Loucy (cell line): ENCODE results near the gene SLC30A3.

Source experiments
- EZH2phosphoT487 ChIP-seq: fragments of 200-600 bp; IDR thresholded peaks from 2 replicates; pipeline ENCODE4 v1.6.1; 2018; ENCODE audit warnings: antibody characterized with exemption, mild to moderate bottlenecking, moderate library complexity, borderline replicate concordance
- TF ChIP-seq, protein P1 (sequence below): fragments of 200-600 bp; sonication (generic); conservative IDR thresholded peaks from 2 replicates; pipeline ENCODE4 v1.5.1; 2014; ENCODE audit warnings: mild to moderate bottlenecking, antibody characterized with exemption, low read length

GRCh38 chr2:27265536-27265870 lies 2.7 kb upstream of the SLC30A3 start:
- TF ChIP-seq, protein P1, sequence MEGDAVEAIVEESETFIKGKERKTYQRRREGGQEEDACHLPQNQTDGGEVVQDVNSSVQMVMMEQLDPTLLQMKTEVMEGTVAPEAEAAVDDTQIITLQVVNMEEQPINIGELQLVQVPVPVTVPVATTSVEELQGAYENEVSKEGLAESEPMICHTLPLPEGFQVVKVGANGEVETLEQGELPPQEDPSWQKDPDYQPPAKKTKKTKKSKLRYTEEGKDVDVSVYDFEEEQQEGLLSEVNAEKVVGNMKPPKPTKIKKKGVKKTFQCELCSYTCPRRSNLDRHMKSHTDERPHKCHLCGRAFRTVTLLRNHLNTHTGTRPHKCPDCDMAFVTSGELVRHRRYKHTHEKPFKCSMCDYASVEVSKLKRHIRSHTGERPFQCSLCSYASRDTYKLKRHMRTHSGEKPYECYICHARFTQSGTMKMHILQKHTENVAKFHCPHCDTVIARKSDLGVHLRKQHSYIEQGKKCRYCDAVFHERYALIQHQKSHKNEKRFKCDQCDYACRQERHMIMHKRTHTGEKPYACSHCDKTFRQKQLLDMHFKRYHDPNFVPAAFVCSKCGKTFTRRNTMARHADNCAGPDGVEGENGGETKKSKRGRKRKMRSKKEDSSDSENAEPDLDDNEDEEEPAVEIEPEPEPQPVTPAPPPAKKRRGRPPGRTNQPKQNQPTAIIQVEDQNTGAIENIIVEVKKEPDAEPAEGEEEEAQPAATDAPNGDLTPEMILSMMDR, result no peak
- TF ChIP-seq EZH2phosphoT487, result no peak
